ENCODE measurements around the gene FRMD7.
A peak's percentile ranks its signal among the peaks of the same experiment; 100 is the strongest.
"Not testable (repeated sequence)": the region's sequence is repeated elsewhere in the genome, so short reads cannot be mapped to it uniquely, and the experiment has no call there.

The FRMD7 gene

GRCh38 chrX:132127743-132128142, at the start of gene FRMD7:
Gene FRMD7 (minus strand): TSS chrX:132128020. CDS start chrX:132127844, 176 bp downstream.
- no peak for DNase-seq

DNA sequence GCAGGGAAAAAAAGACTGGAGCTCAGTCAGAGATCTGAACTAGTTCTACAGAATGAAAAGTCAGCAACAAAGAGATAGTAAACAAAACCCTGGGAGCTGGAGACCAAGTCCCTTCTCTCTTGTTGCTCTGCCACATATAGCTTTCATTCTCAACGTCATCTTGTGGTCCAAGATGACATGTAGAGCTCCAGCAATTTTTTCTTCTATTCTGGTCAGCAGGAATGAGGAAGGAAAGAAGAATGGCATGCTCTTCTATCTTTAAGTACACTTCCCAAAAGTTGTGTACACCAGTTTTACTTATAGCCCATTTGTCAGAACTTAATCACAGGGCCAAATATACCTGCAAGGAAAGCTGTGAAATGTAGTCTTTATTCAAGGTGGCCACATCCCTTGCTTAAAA, 45.8 kb upstream of the FRMD7 start:
- DNase-seq: no peak

- no peak for DNase-seq
Observed at GRCh38 chrX:132171881-132172280, 44.1 kb upstream of the FRMD7 start.

GRCh38 chrX:132171478-132171877, 43.7 kb upstream of the FRMD7 start:
- DNase-seq: peak; percentile 20

DNA sequence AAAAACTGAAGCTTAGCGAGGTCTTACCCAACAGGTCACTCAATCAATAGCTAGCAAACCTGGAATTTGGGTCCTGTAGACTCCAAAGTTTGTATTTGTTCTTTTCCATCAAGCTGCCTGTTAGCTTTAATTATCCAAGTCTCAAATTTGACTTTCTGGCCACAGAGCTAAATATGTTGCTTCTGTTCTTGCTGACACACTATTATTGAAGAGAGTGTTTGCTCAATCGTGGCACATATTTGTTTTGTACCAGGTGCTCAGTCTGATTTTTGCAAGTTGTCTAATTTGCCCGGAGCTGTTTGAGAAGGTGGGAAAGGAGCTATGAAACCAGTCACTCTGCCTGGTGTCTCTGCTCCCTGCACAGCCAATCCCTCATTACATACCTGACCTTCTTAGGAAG, 41.7 kb upstream of the FRMD7 start:
- DNase-seq: no peak

GRCh38 chrX:132165651-132166050, 37.8 kb upstream of the FRMD7 start:
- no peak for DNase-seq

DNA sequence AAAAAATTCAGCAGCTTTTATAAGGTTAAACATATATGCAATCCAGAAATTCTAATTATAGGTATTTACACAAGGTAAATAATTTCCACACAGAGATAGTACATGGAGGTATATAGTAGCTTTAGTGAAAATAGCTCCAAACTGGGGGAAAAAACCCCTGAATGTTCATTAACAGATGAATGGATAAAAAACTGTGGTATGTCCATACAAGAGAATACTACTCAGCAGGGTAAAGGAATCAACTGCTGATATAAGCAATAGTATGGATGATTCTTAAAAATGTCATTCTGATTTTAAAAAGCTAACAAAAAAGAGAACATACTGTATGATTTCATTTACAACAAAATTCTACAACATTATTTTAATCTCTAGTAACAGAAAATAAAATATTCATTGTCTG, 37.2 kb upstream of the FRMD7 start:
- no peak for DNase-seq

- DNase-seq: not testable (repeated sequence)
Observed at GRCh38 chrX:132163094-132163493, 35.3 kb upstream of the FRMD7 start.

DNA sequence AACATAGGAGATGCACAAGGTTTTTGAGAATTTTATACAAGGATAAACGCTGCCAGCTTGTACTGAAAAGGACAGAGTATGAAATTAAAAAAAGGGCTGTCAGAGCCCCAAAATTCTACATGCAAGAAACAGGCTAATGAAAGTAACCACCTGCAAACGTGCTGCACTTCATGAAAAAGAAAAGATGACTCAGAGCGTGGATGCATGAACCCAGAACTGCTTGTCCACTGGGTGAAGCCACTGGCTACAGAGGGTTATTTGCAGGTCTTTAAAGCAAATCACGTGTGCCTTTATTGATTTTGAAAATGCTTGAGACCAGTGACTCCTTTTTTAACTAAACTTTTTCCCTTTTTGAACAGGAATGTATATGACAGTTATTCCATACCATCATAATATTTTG, 25.3 kb upstream of the FRMD7 start:
- no peak for DNase-seq

DNA sequence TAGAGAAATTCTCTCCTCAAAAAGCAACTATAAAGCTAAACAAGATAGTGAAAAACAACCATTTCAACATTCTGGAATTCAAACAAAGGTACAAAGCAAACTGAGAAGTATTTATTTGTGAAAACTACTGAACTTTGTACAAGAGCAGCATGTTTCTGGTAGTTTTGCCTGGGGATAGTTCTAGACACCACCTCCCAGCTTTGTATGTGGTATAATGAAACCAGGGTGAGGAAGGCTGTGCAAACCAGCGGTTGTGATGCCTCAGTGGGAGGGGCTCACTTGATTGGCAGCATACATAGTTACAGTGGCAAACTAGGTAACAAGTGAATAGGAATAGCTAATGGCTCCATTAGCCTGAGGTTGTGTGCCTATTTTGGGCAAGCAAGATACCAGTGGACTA, 18.6 kb upstream of the FRMD7 start:
- DNase-seq: no peak

DNA sequence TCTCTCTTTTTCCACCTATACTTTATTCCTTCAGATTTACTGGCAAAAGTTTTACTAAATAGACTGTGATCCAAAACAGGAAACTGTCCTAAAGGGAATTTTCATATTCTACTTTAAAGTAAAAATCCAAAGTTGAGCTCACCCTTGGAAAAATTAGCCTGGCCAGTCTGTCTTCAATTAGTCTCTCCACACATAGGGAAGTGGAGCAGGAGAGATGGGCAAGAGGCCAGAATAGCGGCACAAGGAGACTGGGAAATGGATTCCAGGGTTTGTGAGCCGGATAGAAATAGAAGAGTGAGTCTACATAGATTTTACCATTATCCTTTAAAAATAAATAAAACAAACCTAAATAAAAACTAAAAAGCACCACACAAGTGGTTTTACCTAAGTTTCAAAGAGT, 16.2 kb upstream of the FRMD7 start:
- no peak for DNase-seq

- DNase-seq: no peak
Observed at GRCh38 chrX:132125906-132126305, 1.9 kb downstream of the FRMD7 start.

DNA sequence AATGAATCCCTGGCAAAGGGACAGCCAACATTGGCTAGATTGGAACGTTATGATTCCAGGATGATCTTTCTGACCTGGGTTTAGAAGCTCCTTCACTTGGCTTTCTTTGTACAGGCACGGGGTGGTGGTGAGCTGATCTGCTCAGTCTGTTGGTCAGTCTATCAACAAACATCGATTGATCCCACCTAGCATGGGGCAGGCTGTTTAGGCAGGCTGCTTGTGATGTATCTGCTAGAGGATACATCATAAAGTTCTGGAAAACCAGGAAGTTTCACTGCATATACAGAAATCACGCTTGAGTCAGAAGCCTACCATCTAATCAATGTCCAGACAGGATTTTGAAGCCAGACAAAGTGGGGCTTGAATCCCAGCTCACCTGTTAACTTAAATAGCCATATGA, 6.9 kb downstream of the FRMD7 start:
- DNase-seq: no peak

DNA sequence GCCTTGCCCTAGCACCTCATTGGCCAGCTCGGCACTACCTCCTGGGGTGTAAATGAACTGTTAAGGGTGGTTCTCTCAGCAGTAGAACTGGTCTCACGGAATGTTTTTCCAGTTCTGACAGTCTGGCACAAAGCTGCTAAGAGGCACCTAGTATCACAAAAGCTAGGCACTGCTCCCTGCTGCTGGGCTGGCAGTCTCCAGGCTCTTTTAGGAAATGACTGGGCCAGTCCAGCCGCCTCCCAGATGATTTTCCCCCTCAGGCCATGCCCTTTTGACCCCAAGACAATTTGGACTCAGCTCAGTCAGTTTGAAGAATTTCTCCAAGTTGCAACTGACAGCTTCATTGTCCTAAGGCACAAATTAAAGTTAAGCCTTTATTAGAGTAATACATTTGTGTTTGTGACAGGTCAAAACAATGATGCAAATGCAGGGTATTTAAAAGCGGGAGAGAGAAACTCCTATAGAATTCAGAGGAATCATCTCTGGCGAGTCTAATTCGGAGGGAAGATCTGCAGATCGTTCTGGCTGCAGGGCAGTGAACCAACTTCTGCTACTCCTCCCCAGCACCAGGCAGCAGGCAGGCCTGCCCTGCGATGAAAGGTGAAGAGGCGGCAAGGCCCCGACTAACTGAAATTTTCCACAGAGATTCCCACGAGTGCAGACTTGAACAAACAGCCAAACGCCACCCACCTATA, 7.9 kb downstream of the FRMD7 start:
- DNase-seq: no peak

DNA sequence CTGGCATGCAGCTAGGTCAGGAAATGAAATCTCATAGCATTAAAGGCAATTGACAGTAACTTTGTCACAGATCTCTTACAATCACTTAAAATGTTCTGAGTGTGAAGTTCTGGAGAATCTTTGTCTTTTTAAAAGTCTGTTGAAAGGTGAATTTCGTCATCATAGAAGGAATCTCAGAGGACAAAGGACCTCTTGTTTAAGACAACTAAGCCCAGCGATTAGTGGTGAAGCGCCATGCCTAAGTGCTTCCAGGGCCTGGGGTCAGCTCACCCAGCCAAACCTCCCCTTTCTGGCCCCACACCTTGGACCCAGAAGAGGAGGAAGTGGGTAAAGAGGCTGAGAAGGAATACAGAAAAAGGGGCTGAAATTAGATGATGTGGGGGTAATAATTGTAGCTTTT, 8.5 kb downstream of the FRMD7 start:
- DNase-seq: no peak

DNA sequence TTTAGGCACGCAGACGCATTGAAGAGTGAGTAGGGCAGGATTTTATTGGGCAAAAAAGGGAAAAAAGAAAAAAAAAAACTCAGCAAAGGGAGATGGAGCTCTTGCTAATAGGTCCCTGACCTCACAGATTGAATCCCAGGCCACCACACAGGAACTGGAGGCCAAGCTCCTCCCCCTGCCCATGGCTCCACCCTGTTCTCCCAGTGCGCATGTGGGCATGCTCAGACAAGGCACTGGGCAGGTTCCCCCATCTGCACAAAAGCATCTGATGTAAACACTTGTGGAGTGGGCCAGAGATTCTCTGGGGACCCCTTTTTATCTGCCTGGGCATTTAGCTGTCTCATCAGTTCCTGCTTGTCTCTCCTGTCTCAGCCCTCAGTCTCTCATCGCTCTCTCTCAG, 9.5 kb downstream of the FRMD7 start:
- DNase-seq: no peak

- no peak for DNase-seq
Observed at GRCh38 chrX:132115792-132116191, 12.0 kb downstream of the FRMD7 start.

GRCh38 chrX:132114607-132115006, 13.2 kb downstream of the FRMD7 start:
- DNase-seq: no peak

- DNase-seq: no peak
Observed at GRCh38 chrX:132107291-132107690, 20.5 kb downstream of the FRMD7 start.

DNA sequence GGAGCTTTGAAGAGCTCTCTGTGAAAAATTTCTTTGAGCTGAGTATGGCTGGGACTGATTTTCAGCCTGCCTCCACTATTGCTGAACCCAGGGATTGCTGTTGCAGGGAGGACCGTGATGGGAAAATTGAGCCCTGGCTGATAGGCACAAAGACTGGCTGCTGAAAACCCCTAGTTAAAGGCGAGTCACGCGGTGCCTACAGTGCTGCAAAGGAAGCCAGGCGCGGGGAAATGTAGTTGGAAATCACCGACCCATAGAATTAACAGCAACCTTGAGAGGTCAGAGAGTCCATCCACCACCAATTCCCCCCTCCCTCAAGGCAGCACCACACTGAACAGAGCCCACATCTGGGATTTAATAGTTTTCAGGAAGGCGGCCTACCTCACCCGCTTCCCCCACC, 26.0 kb downstream of the FRMD7 start:
- no peak for DNase-seq

DNA sequence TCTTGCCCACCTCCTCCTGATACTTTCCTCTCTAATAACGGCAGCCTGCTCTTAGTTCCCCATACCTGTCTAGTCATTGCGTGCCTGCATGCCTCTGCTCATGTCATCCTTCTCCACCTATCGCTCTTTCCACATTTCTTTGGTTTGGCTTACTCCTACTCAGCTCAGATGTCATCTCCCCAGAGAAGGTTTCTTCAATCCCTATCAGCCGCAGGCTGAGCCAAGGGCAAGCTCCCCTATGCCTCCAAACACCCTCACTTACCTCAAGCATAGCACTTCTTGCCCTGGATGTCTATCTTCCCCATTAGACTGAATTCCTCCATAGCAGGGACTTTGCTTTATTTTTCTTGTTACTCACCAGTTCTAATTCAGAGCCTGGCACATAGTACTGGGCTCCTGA, 26.6 kb downstream of the FRMD7 start:
- DNase-seq: no peak

- not testable (repeated sequence) for DNase-seq
Observed at GRCh38 chrX:132098704-132099103, 29.1 kb downstream of the FRMD7 start.

DNA sequence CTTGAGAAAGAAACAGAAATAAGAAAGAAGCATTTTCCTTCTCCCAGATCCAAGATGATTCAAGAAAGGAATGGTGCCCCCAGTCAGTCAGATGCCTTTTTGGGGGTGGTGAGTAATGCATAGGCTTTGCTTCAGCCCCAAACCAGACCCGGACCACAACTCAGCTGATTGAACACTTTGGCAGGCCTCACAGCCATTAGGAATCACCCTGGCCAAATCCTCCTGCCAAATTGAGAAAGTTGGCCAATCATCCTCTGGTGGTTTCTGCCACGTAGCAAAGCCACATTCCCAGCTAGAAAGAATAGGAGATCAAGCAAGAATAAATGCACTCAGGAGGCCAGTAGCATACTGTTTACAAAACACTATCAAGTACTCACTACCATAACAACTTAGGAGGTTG, 33.7 kb downstream of the FRMD7 start:
- no peak for DNase-seq

DNA sequence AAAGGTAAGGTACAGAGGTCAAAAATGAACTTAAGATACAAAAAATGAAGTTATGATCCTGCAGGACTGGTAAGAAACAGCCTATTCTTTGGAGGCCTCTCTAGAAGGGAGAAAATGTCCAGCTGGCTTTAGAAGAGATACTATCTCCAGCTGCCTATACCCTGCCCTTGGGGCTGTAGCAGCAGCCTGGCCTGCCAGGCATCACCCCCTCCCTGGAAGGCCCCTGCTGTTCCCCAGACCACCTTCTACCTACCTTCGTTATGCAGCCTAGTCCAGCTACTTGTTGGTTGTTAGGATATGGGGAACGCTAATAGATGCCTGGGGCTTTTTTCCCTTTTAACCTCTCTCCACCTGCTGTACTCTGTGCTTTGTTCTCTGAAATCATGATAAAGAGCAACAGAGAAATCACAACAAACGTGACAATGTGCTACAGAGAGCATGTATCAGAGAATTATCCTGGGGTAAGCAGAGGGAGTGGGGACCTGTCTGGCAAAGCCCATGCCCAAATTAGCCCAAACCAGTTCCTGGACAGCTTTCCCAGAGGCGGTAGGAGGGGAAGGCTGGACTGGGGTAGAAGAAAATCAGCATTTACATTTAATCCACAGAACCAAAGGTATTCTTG, 34.5 kb downstream of the FRMD7 start:
- no peak for DNase-seq

DNA sequence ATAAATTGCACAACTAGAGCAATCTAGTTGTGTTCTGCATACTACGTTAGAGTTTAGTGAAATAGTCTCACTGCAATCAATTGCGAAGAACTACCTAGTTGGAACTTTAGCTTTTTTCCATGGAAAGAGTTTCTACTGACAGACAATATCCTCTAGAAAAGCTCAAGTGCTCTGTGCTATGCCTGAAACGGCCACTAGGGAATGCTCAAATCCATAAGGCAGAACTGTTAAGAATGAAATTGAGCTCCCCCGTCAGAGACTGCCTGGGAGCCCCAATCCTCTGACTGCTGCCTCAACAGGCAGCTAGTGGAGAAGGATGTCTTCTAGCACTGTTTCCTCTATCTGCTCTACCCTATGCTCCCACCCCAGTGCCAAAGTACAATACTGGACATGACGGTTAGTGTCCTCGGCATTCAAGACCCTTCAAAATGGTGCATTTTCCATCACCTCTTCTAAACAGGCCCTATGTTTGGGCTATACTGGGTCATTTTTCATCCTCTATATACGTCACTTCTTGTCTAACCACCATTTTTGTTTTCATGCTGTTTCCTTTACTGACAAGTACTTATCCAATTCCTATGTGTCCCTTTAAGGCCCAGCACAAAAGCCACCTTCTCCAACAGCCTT, 35.3 kb downstream of the FRMD7 start:
- DNase-seq: peak; percentile 80
